ENCODE measurements around the gene SLC5A11. TPM values are rescaled to one million over a fixed set of nuclear protein-coding genes. Genes with fewer than 3 reads are reported as not detected.

SLC5A11 gene
- total RNA-seq, 1 experiment from 2014 or later = 0.47 TPM

- no peak for TF ChIP-seq REST (IDR thresholded peaks at IDR 0.05; ENCODE audit: low read depth)
Observed at GRCh38 chr16:24849641-24850040, 3.9 kb downstream of the SLC5A11 start (continued).

DNA sequence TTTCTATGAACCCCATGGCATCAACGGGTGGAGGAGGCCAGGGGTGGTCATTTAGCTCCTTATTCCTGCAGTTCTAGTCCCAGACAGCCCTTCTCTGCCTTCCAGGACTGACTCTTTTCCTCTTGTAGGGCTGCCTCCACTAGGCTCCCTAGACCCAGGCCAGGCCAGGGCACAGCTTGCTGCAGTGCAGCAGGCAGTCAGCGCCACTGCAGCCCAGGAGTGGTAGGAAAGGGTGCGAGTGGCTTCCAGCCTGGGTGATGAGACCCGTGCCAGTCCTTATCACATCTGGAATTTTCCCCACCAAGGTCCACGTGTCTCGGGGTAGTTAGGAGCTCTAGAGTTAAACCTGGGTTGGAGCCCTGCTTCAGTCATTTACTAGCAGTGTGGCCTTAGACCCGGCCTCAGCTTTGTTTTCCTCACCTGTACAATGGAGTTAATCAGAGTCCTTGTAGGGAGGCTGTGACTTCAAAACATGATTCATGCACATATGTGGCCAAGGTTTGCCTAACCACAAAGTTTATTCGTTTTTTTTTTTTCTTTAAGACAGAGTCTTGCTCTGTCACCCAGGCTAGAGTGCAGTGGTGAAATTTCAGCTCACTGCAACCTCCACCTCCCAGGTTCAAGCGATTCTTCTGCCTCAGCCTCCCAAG is 4.7 kb downstream of the SLC5A11 start:
- peaks cover 9 to 56% of the 10 kb centered on the region in 2 experiments for H3K4me1 ChIP-seq (ENCODE audit: control insufficient read depth in 1 of 2, insufficient read depth in 2 of 2, low read length in 2 of 2)
- RAD21 ChIA-PET (ENCODE audit: low non-redundant PET in 1 of 2, low total read pairs in 2 of 2, uncharacterized antibody in 2 of 2, unreplicated experiment in 2 of 2) = no interaction called here
- no peaks in the 10 kb centered on the region for H4K20me1 ChIP-seq (ENCODE audit: insufficient read depth)
- peak overlapping the region; percentile 19; the same call in 1 of the 2 replicates for H3K4me2 ChIP-seq (ENCODE audit: low read length)
- DNase-seq (ENCODE audit: low read depth, low spot score) (no peak), ATAC-seq (peak; percentile 38; the same call in 1 of the 2 replicates)
- no peak overlapping the region for H2AFZ ChIP-seq (ENCODE audit: low read depth, low read length, poor library complexity, severe bottlenecking)
- TF ChIP-seq ELF1 (IDR thresholded peaks at IDR 0.05; ENCODE audit: borderline replicate concordance, low read depth) (no peak), SP1 (IDR thresholded peaks at IDR 0.05; ENCODE audit: low read depth) (no peak), EGR1 (IDR thresholded peaks at IDR 0.05; ENCODE audit: low read depth) (no peak)
- TF ChIP-seq, protein P1, sequence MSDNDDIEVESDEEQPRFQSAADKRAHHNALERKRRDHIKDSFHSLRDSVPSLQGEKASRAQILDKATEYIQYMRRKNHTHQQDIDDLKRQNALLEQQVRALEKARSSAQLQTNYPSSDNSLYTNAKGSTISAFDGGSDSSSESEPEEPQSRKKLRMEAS (IDR thresholded peaks at IDR 0.05) = no peak
- TF ChIP-seq, protein P2, sequence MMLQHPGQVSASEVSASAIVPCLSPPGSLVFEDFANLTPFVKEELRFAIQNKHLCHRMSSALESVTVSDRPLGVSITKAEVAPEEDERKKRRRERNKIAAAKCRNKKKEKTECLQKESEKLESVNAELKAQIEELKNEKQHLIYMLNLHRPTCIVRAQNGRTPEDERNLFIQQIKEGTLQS (IDR thresholded peaks at IDR 0.05) = no peak
- BruUV-seq (replicated peaks) = no TSS peak
- H3K9ac ChIP-seq (ENCODE audit: low read length) = no peak overlapping the region
- no peaks in the 10 kb centered on the region for H3K27me3 ChIP-seq (ENCODE audit: insufficient read depth, low read length)
- no peaks in the 10 kb centered on the region for H3K9me2 ChIP-seq (ENCODE audit: insufficient read depth)
- CTCF ChIA-PET = no interaction called here
- H3K27ac ChIP-seq (ENCODE audit: low read depth, low read length) = no peak overlapping the region
- no peaks in the 10 kb centered on the region for H3K36me3 ChIP-seq (ENCODE audit: control insufficient read depth in 1 of 2, insufficient read depth in 2 of 2, low read length in 2 of 2)
- no peaks in the 10 kb centered on the region for H3K9me3 ChIP-seq (ENCODE audit: control insufficient read depth in 1 of 2, insufficient read depth in 1 of 2, low read depth in 1 of 2, low read length in 2 of 2)
- no peaks in the 10 kb centered on the region for H3K79me2 ChIP-seq (ENCODE audit: insufficient read depth, low read length)
- POLR2A ChIA-PET = interaction anchor here (0.6 kb wide), 1 partner anchor 205 kb away, joined by 3 read pairs; no protein-coding TSS in a partner anchor
- intact Hi-C loops (cut with micrococcal nuclease) = no loop called here
- no peak overlapping the region for H3K4me3 ChIP-seq (replicated peaks in 1 of 2; ENCODE audit: low read depth in 1 of 2, low read length in 2 of 2)

Data from HCT116 (cell line).